Suppressor macrophage treated with lipopolysaccharide for 1 hour (primary cell): Measurements from ENCODE around the gene CTAG1A.
"Not testable (repeated sequence)": the region's sequence is repeated elsewhere in the genome, so short reads cannot be mapped to it uniquely, and the experiment has no call there.

Experiments used
- DNase-seq, 3 donors: peaks; one replicate each; pipeline ENCODE4 v3.0.0-alpha.2; 2020 to 2022

CTAG1A gene

DNA sequence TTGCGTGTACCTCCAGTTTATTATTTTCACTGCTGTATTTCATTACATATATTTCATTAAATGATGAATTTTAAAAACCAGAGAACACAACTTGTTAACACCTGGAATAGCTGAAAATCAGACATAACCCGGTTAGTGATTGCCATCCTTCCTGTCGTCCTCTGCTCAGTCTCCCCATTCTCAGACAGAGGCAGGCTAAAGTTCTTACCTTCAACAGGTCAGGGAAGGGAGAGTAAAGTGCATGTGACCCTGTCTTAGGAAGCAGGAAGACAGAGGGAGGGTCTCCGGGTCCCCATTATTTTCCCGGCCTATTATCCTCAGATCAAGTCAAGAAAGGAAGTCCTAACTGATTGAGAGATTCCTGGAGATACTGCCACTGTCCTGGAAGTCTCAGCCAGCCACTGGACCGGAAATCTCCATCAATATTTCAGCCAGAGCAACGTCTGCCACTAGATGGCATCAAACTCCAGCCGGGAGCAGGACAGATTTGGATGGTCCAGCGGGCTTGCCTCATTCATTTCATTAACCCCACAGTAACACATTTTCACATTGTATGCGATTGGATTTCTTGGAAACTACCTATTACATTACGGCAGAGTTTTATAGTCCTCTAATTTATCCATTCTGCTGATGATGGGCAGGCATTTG lies 36.0 kb downstream of the CTAG1A start:
- DNase-seq, result not testable (repeated sequence)

DNA sequence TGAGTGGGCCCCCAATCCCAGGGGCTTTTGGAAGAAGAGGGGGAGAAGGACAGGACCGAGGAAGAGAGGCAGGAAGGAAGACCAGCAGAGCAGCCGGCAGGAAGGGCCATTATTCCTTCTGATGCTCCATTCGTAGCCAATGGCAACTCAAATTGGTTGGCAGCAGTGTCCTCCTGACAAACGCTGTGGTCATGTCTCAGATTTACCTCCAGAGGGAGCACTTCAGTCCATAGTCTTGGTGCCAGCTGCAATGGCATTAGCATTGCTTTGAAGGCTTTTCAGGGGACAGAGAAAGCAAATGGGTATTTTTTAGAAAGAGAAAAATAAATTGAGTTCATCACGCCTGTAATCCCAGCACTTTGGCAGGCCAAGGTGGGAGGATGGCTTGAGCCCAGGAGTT lies 44.0 kb downstream of the CTAG1A start:
- DNase-seq, result not testable (repeated sequence)

DNA sequence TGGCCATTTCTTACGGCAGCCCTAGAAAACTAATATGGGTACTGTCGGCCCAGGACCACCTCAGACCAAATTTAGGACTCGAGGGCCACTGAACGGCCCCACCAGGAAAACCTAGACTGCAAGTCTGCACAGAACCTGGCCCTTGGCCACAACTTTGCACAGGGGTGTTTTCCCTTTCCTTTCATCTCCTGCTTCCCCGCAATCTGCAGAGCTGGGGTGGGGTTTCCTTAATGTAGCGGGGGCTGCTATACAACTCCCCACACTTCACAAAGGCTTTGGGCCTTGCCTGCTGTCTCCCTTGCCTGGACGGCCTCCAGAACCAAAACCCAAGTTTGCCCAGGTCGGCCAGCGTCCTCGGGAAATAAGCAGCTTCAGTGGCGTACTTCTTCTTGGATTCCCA lies 46.0 kb downstream of the CTAG1A start:
- not testable (repeated sequence) for DNase-seq

DNA sequence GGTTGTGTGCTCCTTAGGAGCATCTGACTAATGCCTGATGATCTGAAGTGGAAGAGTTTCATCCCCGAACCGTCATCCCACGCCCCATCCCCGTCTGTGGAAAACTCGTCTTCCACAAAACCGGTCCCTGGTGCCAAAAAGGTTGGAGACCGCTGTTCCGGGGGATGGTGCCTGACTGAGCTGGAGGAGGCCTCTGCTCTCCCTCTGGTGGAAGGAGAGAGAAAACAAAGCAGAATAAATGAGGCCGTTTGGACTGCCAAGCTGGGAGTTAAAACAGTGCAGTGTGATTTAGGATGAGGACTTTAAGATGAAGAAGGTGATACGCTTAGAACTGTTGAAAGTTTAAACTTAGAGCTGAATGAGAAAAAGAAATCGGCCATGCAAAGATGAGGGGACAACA lies 48.7 kb downstream of the CTAG1A start:
- not testable (repeated sequence) for DNase-seq
